Measurements from ENCODE around the gene THBS4.

The THBS4 gene

GRCh38 chr5:80122579-80122978, 87.4 kb downstream of the THBS4 start:
- no peak for DNase-seq

- DNase-seq, result no peak
Observed at GRCh38 chr5:80124121-80124918, 89.2 kb downstream of the THBS4 start.

GRCh38 chr5:80125022-80125961, 90.1 kb downstream of the THBS4 start:
- DNase-seq, result no peak

- no peak for DNase-seq
Observed at GRCh38 chr5:80125962-80126480, 90.9 kb downstream of the THBS4 start.

GRCh38 chr5:80127116-80127552, 92.0 kb downstream of the THBS4 start:
- no peak for DNase-seq

- no peak for DNase-seq
Observed at GRCh38 chr5:80128141-80128540, 93.0 kb downstream of the THBS4 start.

- no peak for DNase-seq
Observed at GRCh38 chr5:80129146-80129545, 94.0 kb downstream of the THBS4 start.

All from NCI-H1694 (cell line).